WTC11 (cell line): Measurements from ENCODE around the gene SCN3A.

Experiments used
- CREB1 ChIP-seq: sonication (generic); formaldehyde crosslinking; IDR thresholded peaks from 2 replicates; pipeline ENCODE4 v1.8.0; 2023; ENCODE audit warnings: mild to moderate bottlenecking, missing genetic modification reagents
- CTCF ChIP-seq: fragments of 200-600 bp; IDR thresholded peaks from 2 replicates; pipeline ENCODE4 v1.8.0; 2022; ENCODE audit warnings: antibody characterized with exemption
- ELF4 ChIP-seq: sonication (generic); formaldehyde crosslinking; IDR thresholded peaks from 2 replicates; pipeline ENCODE4 v1.8.1; 2022; ENCODE audit warnings: low read depth, mild to moderate bottlenecking, moderate library complexity, missing genetic modification reagents
- ESRRA ChIP-seq: sonication (generic); formaldehyde crosslinking; IDR thresholded peaks from 2 replicates; pipeline ENCODE4 v1.8.1; 2022; ENCODE audit warnings: mild to moderate bottlenecking, missing genetic modification reagents, borderline replicate concordance
- ETV6 ChIP-seq: sonication (generic); formaldehyde crosslinking; IDR thresholded peaks from 2 replicates; pipeline ENCODE4 v1.8.1; 2022; ENCODE audit warnings: mild to moderate bottlenecking, missing genetic modification reagents
- FOXK1 ChIP-seq: sonication (generic); formaldehyde crosslinking; IDR thresholded peaks from 2 replicates; pipeline ENCODE4 v1.8.0; 2022; ENCODE audit warnings: mild to moderate bottlenecking, moderate library complexity, missing genetic modification reagents
- HMGXB4 ChIP-seq: sonication (generic); formaldehyde crosslinking; IDR thresholded peaks from 2 replicates; pipeline ENCODE4 v1.8.1; 2023; ENCODE audit warnings: mild to moderate bottlenecking, moderate library complexity, missing genetic modification reagents
- ZBTB21 ChIP-seq: sonication (generic); formaldehyde crosslinking; IDR thresholded peaks from 2 replicates; pipeline ENCODE4 v1.8.1; 2023; ENCODE audit warnings: mild to moderate bottlenecking, missing genetic modification reagents, borderline replicate concordance
- ZNF138 ChIP-seq: sonication (generic); formaldehyde crosslinking; conservative IDR thresholded peaks from 2 replicates; pipeline ENCODE4 v1.8.1; 2022; ENCODE audit warnings: mild to moderate bottlenecking, moderate library complexity, missing genetic modification reagents
- ZNF317 ChIP-seq: sonication (generic); formaldehyde crosslinking; IDR thresholded peaks from 2 replicates; pipeline ENCODE4 v1.8.1; 2023; ENCODE audit warnings: low read depth, mild to moderate bottlenecking, moderate library complexity, missing genetic modification reagents, borderline replicate concordance
- TF ChIP-seq, protein P1 (sequence below): sonication (generic); formaldehyde crosslinking; IDR thresholded peaks from 2 replicates; pipeline ENCODE4 v1.8.0; 2023; ENCODE audit warnings: missing genetic modification reagents
- TF ChIP-seq, protein P2 (sequence below): sonication (generic); formaldehyde crosslinking; IDR thresholded peaks from 2 replicates; pipeline ENCODE4 v1.8.1; 2023; ENCODE audit warnings: mild to moderate bottlenecking, missing genetic modification reagents
- TF ChIP-seq, protein P3 (sequence below): sonication (generic); formaldehyde crosslinking; IDR thresholded peaks from 2 replicates; pipeline ENCODE4 v1.8.1; 2023; ENCODE audit warnings: mild to moderate bottlenecking, missing genetic modification reagents, moderate library complexity
- TF ChIP-seq, protein P4 (sequence below): sonication (generic); formaldehyde crosslinking; IDR thresholded peaks from 2 replicates; pipeline ENCODE4 v1.8.1; 2022; ENCODE audit warnings: mild to moderate bottlenecking, missing genetic modification reagents, moderate library complexity, borderline replicate concordance

GRCh38 chr2:165237056-165237455 lies 33.2 kb upstream of the SCN3A start:
- TF ChIP-seq HMGXB4 (CRISPR knock-in tag) (no peak), CTCF (no peak), ZNF138 (no peak), ZNF317 (CRISPR knock-in tag) (no peak), ETV6 (CRISPR knock-in tag) (no peak), CREB1 (CRISPR knock-in tag) (no peak), ELF4 (CRISPR knock-in tag) (no peak), ZBTB21 (no peak), ESRRA (no peak), FOXK1 (CRISPR knock-in tag) (no peak)
- TF ChIP-seq, protein P1, sequence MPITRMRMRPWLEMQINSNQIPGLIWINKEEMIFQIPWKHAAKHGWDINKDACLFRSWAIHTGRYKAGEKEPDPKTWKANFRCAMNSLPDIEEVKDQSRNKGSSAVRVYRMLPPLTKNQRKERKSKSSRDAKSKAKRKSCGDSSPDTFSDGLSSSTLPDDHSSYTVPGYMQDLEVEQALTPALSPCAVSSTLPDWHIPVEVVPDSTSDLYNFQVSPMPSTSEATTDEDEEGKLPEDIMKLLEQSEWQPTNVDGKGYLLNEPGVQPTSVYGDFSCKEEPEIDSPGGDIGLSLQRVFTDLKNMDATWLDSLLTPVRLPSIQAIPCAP (CRISPR knock-in tag) = no peak
- TF ChIP-seq, protein P2, sequence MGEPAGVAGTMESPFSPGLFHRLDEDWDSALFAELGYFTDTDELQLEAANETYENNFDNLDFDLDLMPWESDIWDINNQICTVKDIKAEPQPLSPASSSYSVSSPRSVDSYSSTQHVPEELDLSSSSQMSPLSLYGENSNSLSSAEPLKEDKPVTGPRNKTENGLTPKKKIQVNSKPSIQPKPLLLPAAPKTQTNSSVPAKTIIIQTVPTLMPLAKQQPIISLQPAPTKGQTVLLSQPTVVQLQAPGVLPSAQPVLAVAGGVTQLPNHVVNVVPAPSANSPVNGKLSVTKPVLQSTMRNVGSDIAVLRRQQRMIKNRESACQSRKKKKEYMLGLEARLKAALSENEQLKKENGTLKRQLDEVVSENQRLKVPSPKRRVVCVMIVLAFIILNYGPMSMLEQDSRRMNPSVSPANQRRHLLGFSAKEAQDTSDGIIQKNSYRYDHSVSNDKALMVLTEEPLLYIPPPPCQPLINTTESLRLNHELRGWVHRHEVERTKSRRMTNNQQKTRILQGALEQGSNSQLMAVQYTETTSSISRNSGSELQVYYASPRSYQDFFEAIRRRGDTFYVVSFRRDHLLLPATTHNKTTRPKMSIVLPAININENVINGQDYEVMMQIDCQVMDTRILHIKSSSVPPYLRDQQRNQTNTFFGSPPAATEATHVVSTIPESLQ = no peak
- TF ChIP-seq, protein P3, sequence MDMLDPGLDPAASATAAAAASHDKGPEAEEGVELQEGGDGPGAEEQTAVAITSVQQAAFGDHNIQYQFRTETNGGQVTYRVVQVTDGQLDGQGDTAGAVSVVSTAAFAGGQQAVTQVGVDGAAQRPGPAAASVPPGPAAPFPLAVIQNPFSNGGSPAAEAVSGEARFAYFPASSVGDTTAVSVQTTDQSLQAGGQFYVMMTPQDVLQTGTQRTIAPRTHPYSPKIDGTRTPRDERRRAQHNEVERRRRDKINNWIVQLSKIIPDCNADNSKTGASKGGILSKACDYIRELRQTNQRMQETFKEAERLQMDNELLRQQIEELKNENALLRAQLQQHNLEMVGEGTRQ (CRISPR knock-in tag) = no peak
- TF ChIP-seq, protein P4, sequence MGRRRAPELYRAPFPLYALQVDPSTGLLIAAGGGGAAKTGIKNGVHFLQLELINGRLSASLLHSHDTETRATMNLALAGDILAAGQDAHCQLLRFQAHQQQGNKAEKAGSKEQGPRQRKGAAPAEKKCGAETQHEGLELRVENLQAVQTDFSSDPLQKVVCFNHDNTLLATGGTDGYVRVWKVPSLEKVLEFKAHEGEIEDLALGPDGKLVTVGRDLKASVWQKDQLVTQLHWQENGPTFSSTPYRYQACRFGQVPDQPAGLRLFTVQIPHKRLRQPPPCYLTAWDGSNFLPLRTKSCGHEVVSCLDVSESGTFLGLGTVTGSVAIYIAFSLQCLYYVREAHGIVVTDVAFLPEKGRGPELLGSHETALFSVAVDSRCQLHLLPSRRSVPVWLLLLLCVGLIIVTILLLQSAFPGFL (CRISPR knock-in tag) = no peak
